ENCODE measurements around the gene TSC22D2. TPM values are rescaled to one million over a fixed set of nuclear protein-coding genes. Genes with fewer than 3 reads are reported as not detected.

Gene TSC22D2
- total and polyA plus RNA-seq, 2 donors (not counting 3 experiments of a cell fraction or from before 2014, with no cell fraction given) = 7.6 to 43.9 TPM

- POLR2A ChIA-PET = interaction anchor here (1.3 kb wide), 1 partner anchor 61 kb away, joined by 12 read pairs; the partner anchor contains the start of gene TSC22D2
- Histone ChIP-seq H4K20me1 (replicated peaks; ENCODE audit: control insufficient read depth, extremely low read depth, insufficient read depth, low read length) (no peaks in the 10 kb centered on the region), H3K36me3 (ENCODE audit: control insufficient read depth in 2 of 2, extremely low read depth in 1 of 2, insufficient read depth in 2 of 2, low read length in 2 of 2) (no peaks in the 10 kb centered on the region), H3K4me3 (replicated peaks in 1 of 3; ENCODE audit: insufficient read depth in 1 of 3, low read depth in 1 of 3, low read length in 3 of 3) (no peak overlapping the region), H3K9me3 (replicated peaks; ENCODE audit: control insufficient read depth, insufficient read depth, low read length) (no peaks in the 10 kb centered on the region), H3K4me1 (ENCODE audit: control insufficient read depth, extremely low read depth, insufficient read depth, low read length) (peaks cover 28% of the 10 kb centered on the region), H3K27ac (ENCODE audit: insufficient read depth, low read depth, low read length) (peak overlapping the region; percentile 80), H3K27me3 (ENCODE audit: control insufficient read depth in 2 of 2, insufficient read depth in 2 of 2, low read length in 2 of 2) (no peaks in the 10 kb centered on the region), H3K9ac (replicated peaks; ENCODE audit: extremely low read depth, insufficient read depth, low read length) (peak overlapping the region; percentile 61), H3K79me2 (ENCODE audit: control insufficient read depth, insufficient read depth, low read length) (no peaks in the 10 kb centered on the region), H3K4me2 (ENCODE audit: insufficient read depth, low read length) (peak overlapping the region; percentile 40), H3K9me1 (replicated peaks; ENCODE audit: control insufficient read depth, extremely low read depth, insufficient read depth, low read length) (no peaks in the 10 kb centered on the region), H2AFZ (ENCODE audit: low read depth, low read length) (no peak overlapping the region)
- peak; percentile 4 for TF ChIP-seq GATA2 (IDR thresholded peaks at IDR 0.05; ENCODE audit: insufficient read depth, insufficient read length, low read depth, low read length)
- no peak for TF ChIP-seq FOS (IDR thresholded peaks at IDR 0.05; ENCODE audit: borderline replicate concordance, insufficient read depth, low read length)
- no peak for TF ChIP-seq JUN (IDR thresholded peaks at IDR 0.05; ENCODE audit: borderline replicate concordance, insufficient read depth, insufficient read length, low read depth)
- intact Hi-C loops (cut with micrococcal nuclease) = loop anchor here (1.0 to 2.0 kb wide), 2 partner anchors 21 to 98 kb away; no protein-coding TSS in a partner anchor
- FAIRE-seq (no peak), DNase-seq (ENCODE audit: low read depth, low spot score) (no peak)
- dilution Hi-C loops (cut with MboI; ENCODE audit: extremely low pct_ligation_motif_present, low sequenced_read_pairs) = no loop called here
- CTCF ChIA-PET = interaction anchor here (0.7 to 3.3 kb wide), 7 partner anchors 9 to 286 kb away, joined by 3 to 25 read pairs (median 4); no protein-coding TSS in a partner anchor
- TSS peak; percentile 76 for BruUV-seq (replicated peaks)
Observed at GRCh38 chr3:150469931-150470740, 62.0 kb downstream of the TSC22D2 start.

- Histone ChIP-seq H3K9me1 (replicated peaks; ENCODE audit: control insufficient read depth, extremely low read depth, insufficient read depth, low read length) (no peaks in the 10 kb centered on the region), H3K27me3 (ENCODE audit: control insufficient read depth in 2 of 2, insufficient read depth in 2 of 2, low read length in 2 of 2) (no peaks in the 10 kb centered on the region), H2AFZ (ENCODE audit: low read depth, low read length) (no peak overlapping the region), H3K4me3 (replicated peaks in 1 of 3; ENCODE audit: insufficient read depth in 1 of 3, low read depth in 1 of 3, low read length in 3 of 3) (no peak overlapping the region), H3K4me2 (ENCODE audit: insufficient read depth, low read length) (no peak overlapping the region), H3K9ac (replicated peaks; ENCODE audit: extremely low read depth, insufficient read depth, low read length) (no peak overlapping the region), H3K79me2 (ENCODE audit: control insufficient read depth, insufficient read depth, low read length) (no peaks in the 10 kb centered on the region), H4K20me1 (replicated peaks; ENCODE audit: control insufficient read depth, extremely low read depth, insufficient read depth, low read length) (no peaks in the 10 kb centered on the region), H3K9me3 (replicated peaks; ENCODE audit: control insufficient read depth, insufficient read depth, low read length) (no peaks in the 10 kb centered on the region), H3K36me3 (ENCODE audit: control insufficient read depth in 2 of 2, extremely low read depth in 1 of 2, insufficient read depth in 2 of 2, low read length in 2 of 2) (no peaks in the 10 kb centered on the region), H3K27ac (ENCODE audit: insufficient read depth, low read depth, low read length) (no peak overlapping the region), H3K4me1 (ENCODE audit: control insufficient read depth, extremely low read depth, insufficient read depth, low read length) (peaks cover 28% of the 10 kb centered on the region)
- dilution Hi-C loops (cut with MboI; ENCODE audit: extremely low pct_ligation_motif_present, low sequenced_read_pairs) (no loop called here), intact Hi-C loops (cut with micrococcal nuclease) (no loop called here)
- DNase-seq (ENCODE audit: low read depth, low spot score) (no peak), FAIRE-seq (no peak)
- no TSS peak for BruUV-seq (replicated peaks)
- TF ChIP-seq MYC (IDR thresholded peaks at IDR 0.05; ENCODE audit: low read depth, low read length) (no peak), POLR2A (IDR thresholded peaks at IDR 0.05; ENCODE audit: low read depth, low read length) (no peak), EZH2 (IDR thresholded peaks at IDR 0.05; ENCODE audit: borderline replicate concordance, low read depth, low read length, severe bottlenecking) (no peak), FOS (IDR thresholded peaks at IDR 0.05; ENCODE audit: borderline replicate concordance, insufficient read depth, low read length) (no peak), POLR2AphosphoS5 (IDR thresholded peaks at IDR 0.05; ENCODE audit: insufficient read depth, low read depth, low read length) (no peak), GATA2 (IDR thresholded peaks at IDR 0.05; ENCODE audit: insufficient read depth, insufficient read length, low read depth, low read length) (no peak), CTCF (IDR thresholded peaks at IDR 0.05; ENCODE audit: extremely low read depth in 1 of 2, insufficient read depth in 1 of 2, low read depth in 1 of 2, low read length in 2 of 2) (no peak), MAX (IDR thresholded peaks at IDR 0.05; ENCODE audit: insufficient read depth, insufficient read length) (no peak), JUN (IDR thresholded peaks at IDR 0.05; ENCODE audit: borderline replicate concordance, insufficient read depth, insufficient read length, low read depth) (no peak)
- POLR2A ChIA-PET = no interaction called here
- CTCF ChIA-PET = interaction anchor here (0.7 to 1.3 kb wide), 3 partner anchors 17 to 864 kb away, joined by 3 to 4 read pairs (median 4); no protein-coding TSS in a partner anchor
Observed at GRCh38 chr3:150472421-150472820, 64.3 kb downstream of the TSC22D2 start.

Data from endothelial cell of umbilical vein (primary cell).